Raji (cell line): Measurements from ENCODE around the gene CYCS.

Experiments used
- POLR2A ChIP-seq: IDR thresholded peaks from 2 replicates; pipeline ENCODE4 v1.6.1; 2011; ENCODE audit warnings: low read depth, low read length, control low read depth; ENCODE audit not compliant: insufficient read depth

CYCS gene

DNA sequence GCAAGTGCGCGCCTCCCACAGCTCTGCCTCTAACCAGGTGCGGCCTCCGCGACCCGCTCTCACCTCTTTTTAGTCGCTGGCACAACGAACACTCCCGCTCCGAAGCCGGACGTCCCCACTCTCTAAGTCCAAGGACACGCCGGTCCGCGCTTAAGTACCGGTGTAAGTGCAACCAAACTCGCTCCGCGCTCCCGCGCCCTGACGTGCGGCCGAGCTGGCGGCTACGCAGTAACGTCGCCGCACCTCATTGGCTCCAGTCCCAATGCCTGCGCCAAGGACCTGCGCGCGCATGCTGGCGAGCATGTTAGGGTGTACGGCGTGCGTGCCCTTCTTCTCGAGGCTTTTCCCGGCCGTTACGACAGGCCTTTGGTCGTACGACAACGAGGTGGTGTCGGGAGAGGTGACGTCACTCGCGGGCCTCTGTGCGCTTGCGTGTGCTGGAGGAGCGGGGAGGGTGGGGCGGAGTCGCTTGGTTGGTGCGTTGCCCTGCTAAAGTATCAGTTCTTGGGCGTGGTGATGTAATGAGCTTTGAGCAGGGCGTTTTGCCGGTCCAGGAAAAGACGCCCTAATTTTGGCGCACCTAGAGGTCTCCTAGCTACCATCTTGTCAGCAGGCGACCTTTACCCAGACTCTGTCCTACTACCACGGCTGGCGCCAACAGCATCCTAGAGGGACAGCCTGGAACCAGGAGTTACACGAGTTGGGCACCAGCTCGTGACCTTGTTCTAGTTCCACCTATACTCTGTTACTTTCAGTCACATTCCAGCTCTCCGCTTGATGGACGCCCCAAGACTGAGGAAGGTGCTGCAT lies at the start of gene CYCS:
Gene CYCS (minus strand): TSS at position 124 of the 810 bp plus-strand sequence. CDS start 1,141 bp downstream, outside the sequence.
- TF ChIP-seq POLR2A, result peak; percentile 92

GRCh38 chr7:25173184-25173583 lies 48.1 kb upstream of the CYCS start:
- no peak for TF ChIP-seq POLR2A

DNA sequence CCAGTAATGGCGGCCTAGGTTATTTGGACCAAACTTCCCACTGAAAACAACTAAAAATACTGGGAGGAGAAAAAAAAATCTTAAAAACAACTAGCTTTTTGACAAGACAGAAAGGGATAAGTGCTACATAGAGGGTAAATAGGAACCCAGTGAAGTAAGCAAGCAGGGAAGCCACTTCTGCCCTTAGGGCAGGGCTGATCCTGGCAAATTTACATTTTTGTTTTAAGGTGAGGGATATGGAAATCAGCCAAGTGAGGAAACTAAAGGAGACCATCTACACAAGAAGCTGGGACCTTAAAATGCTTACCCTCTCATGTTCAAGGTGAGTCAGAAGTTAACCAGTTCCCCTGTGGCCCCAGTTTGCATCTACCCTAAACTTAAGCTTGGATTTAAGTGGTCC lies 46.5 kb upstream of the CYCS start:
- no peak for TF ChIP-seq POLR2A

- no peak for TF ChIP-seq POLR2A
Measured at GRCh38 chr7:25171071-25171470, 46.0 kb upstream of the CYCS start.

DNA sequence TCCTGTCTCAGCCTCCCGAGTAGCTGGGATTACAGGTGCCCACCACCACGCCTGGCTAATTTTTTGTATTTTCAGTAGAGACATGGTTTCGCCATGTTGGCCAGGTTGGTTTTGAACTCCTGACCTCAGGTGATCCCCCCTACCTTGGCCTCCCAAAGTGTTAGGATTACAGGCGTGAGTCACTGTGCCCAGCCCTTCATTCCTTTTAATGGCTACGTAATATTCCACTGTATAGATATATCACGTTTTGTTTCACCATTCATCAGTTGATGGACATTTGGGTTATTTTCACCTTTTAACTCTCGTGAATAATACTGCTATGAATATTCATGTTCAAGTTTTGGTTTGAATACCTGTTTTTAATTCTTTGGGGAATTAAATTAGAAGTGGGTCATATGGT lies 44.6 kb upstream of the CYCS start:
- no peak for TF ChIP-seq POLR2A

DNA sequence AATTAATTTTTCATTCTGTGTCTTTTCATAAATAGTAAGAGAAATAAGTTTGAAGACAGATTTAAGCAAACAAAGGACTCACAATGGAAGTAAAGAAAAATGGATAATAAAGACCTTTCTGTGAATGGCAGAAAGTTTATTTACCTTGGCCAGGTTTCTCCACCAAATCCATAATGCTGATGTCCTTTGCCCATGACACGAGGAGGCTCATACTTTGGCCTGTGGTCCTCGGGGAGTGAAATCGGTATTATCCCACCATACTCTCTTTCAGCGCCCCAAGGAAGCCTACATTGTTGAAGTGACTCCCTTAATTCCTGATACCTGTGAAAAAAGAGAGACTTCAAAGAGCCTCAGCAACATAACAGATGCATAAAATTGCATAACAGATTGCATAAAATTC lies 43.1 kb upstream of the CYCS start:
- no peak for TF ChIP-seq POLR2A

- TF ChIP-seq POLR2A, result no peak
Measured at GRCh38 chr7:25167262-25167843, 42.3 kb upstream of the CYCS start.

DNA sequence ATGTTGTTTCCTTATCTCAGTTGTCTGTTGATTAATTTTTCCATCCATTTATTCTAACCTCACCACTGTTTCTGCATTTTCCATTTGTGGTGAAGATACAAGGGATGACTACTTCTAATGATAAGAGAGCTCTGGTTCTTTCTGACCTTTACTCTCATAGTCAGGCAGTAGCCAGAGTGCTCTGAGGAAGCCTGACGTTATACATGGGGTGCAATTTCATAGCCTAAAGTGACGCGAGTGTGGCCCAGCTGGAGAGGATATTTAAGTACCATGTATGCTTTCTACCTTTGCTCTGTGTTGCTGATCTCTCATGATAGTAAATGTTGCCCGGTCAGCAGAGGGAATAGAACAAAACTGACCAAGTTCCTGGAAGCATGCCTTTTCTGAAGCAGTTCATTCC lies 33.9 kb upstream of the CYCS start:
- TF ChIP-seq POLR2A, result no peak

DNA sequence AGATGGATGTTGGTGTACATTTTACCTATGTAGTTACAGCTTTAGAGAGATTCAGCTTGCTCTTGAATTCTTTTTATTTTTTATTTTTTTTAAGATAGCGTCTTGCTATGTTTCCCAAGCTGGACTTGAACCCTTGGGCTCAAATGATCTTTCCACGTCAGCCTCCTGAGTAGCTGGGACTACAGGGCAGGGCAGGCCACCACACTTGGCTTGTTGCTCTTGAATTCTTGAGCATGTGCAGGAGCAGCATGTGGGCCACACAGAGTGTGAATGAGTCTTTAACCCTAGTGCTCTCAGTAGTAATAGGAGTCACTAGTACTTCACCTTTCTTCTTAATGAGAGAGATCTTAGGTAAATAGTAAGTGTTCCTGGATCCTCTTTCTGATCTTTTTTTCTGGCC lies 26.7 kb upstream of the CYCS start:
- no peak for TF ChIP-seq POLR2A

DNA sequence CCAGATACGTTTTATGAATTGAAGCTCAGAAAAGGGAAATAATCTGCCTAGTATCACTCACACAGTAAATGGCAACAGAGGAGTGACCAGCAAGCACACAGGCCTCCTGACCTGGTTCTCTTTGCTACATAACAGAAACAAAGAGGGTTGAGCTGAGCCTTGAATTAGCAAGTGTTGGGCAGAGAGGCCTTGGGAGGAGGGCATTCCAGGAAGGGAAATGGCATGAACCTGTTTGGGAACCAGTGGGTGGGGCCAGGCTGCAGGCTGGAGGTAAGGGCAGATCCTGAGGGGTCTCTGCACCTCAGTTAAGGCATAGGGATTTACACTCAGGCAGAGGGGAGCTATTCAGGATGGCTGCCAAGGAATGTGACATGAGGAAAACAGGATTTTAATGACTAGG lies 24.8 kb upstream of the CYCS start:
- TF ChIP-seq POLR2A, result no peak

- no peak for TF ChIP-seq POLR2A
Measured at GRCh38 chr7:25148772-25149575, 23.9 kb upstream of the CYCS start.

GRCh38 chr7:25143763-25144162 lies 18.7 kb upstream of the CYCS start:
- TF ChIP-seq POLR2A, result no peak

- TF ChIP-seq POLR2A, result no peak
Measured at GRCh38 chr7:25139536-25139935, 14.5 kb upstream of the CYCS start.

DNA sequence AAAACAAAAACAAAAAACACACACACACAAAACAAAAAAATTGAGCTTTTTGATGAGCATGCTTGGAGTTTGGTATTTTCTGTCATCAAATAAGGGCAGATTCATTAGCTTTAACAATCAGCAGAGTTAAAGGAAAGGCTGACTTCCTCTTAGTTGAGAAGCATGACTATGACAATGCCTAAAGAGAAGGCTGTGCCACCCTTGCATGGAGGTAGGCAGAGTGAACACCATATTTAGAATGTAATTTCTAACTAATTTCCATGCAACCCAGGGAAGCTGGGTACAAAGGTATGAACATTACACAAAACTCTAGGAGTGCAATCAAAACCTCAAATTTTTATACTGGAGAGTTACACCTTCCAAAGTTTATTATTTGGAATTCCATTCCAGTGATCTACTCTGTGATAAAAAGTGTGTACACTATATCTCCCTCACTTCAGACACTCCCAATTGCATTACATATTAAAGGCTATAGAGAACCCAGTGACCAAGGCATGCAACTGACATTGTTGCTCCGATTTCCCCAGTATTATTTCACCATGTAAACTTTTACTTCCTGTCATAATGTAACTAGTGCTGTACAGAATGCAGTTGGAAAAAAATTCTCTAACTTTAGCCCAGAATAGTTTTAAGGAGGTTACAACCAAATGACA lies 9.4 kb upstream of the CYCS start:
- no peak for TF ChIP-seq POLR2A

GRCh38 chr7:25132430-25132829 lies 7.4 kb upstream of the CYCS start:
- no peak for TF ChIP-seq POLR2A
